Ascending aorta (tissue), 2 donors: ENCODE data around the gene CRIP2. TPM values are rescaled to one million over a fixed set of nuclear protein-coding genes. Genes with fewer than 3 reads are reported as not detected.

ENCODE experiments used
- DNase-seq, 2 donors: peaks; one replicate each; pipeline ENCODE4 v3.0.0-alpha.2; 2019; ENCODE audit warnings: low spot score in 2 of 2
- H3K27ac ChIP-seq, 2 donors: fragments of 200-600 bp; sonication (generic); one replicate each; pipeline ENCODE4 v1.5.1; 2016 to 2017; ENCODE audit warnings: mild to moderate bottlenecking in 1 of 2
- H3K27me3 ChIP-seq: fragments of 200-600 bp; sonication (generic); one replicate; pipeline ENCODE4 v1.5.1; 2017
- H3K36me3 ChIP-seq, 2 donors: fragments of 200-600 bp; sonication (generic); one replicate each; pipeline ENCODE4 v1.5.1; 2016
- H3K4me1 ChIP-seq, 2 donors: fragments of 200-600 bp; sonication (generic); one replicate each; pipeline ENCODE4 v1.5.1; 2016 to 2017; ENCODE audit warnings: mild to moderate bottlenecking in 1 of 2
- H3K4me3 ChIP-seq, 2 donors: fragments of 200-600 bp; sonication (generic); one replicate each; pipeline ENCODE4 v1.5.1; 2016 to 2017; ENCODE audit warnings: mild to moderate bottlenecking in 1 of 2
- H3K9me3 ChIP-seq, 2 donors: fragments of 200-600 bp; sonication (generic); one replicate each; pipeline ENCODE4 v1.5.1; 2016
- intact Hi-C: fragments of 100-400 bp; cut with DNase I; formaldehyde crosslinking; loops from one replicate; pipeline ENCODE4 v1.15.1; 2023
- total RNA-seq: library from RNA; depleted of rRNA; stranded (reverse); fragments of >200 nt; gene quantifications from one replicate; pipeline ENCODE4 v1.1.0, GENCODE V29; 2016
- TF ChIP-seq, protein P1 (sequence below), 3 experiments: fragments of 200-600 bp in 2 of 3; fragments of 450-650 bp in 1 of 3; sonication (generic) in 2 of 3; IDR thresholded peaks; one replicate each; pipeline ENCODE4 v1.5.1; 2016 to 2019; ENCODE audit warnings: antibody characterized with exemption in 3 of 3, mild to moderate bottlenecking in 1 of 3, moderate library complexity in 1 of 3

The CRIP2 gene
- total RNA-seq, 1 donor from 2014 or later, result 665 TPM

DNA sequence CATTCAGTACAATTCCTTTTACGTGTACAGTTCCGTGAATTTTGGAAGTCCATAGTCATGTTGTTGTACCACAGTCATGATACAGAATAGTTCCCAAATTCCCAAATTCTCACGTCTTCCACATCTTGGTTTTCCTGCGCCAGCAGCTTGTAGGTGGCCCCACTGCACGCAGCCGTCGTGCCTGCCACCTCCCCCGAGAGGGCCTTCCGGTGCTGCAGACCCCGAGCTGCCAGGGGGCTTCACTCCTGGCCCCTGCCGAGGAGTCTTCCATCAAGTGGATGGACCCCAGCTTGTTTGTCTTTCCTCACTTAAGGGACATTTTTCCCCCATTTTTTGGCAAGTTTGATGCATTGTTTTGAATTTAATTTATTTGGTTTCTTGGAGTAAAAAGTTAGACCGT, 38.2 kb upstream of the CRIP2 start:
- intact Hi-C loops, result no loop called here
- Histone ChIP-seq H3K4me3 (no peak overlapping the region), H3K36me3 (peaks cover 0 to 12% of the 10 kb centered on the region in 2 donors), H3K27me3 (no peaks in the 10 kb centered on the region), H3K4me1 (peaks cover 0 to 2% of the 10 kb centered on the region in 2 donors), H3K9me3 (no peaks in the 10 kb centered on the region), H3K27ac (no peak overlapping the region)
- TF ChIP-seq, protein P1, sequence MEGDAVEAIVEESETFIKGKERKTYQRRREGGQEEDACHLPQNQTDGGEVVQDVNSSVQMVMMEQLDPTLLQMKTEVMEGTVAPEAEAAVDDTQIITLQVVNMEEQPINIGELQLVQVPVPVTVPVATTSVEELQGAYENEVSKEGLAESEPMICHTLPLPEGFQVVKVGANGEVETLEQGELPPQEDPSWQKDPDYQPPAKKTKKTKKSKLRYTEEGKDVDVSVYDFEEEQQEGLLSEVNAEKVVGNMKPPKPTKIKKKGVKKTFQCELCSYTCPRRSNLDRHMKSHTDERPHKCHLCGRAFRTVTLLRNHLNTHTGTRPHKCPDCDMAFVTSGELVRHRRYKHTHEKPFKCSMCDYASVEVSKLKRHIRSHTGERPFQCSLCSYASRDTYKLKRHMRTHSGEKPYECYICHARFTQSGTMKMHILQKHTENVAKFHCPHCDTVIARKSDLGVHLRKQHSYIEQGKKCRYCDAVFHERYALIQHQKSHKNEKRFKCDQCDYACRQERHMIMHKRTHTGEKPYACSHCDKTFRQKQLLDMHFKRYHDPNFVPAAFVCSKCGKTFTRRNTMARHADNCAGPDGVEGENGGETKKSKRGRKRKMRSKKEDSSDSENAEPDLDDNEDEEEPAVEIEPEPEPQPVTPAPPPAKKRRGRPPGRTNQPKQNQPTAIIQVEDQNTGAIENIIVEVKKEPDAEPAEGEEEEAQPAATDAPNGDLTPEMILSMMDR (IDR thresholded peaks at IDR 0.05), result no peak
- no peak for DNase-seq

DNA sequence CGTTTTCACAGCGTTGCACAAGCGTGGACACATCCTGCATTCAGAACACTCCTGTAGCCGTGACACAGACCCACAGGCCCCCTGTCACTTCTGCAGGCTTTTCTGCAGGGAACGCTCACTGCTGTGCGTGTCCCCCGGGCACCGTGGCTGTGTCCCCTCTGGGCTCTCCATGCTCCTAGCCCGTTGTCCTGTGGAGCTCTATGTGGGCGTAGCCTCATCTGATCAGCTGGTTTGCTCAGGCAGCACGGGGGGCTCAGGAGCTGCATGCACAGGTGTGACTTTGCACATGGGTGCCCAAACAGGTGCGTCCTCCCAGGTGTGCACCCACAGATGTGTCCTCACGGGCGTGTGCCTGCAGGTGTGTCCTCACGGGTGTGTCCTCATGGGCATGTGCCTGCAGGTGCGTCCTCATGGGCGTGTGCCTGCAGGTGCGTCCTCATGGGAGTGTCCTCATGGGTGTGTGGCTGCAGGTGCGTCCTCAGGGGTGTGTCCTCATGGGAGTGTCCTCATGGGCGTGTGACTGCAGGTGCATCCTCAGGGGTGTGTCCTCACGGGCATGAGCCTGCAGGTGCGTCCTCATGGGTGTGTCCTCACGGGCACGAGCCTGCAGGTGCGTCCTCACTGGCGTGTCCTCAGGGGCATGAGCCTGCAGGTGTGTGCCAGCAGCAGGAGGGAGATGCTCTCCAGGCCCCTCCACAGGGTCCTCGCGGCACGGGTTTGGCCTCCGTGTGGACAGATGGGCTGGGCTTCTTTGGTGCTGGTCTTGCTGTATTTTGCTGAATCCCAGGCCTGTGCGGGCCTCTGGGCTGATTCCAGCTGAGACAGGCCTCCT, 37.5 kb upstream of the CRIP2 start:
- TF ChIP-seq, protein P1 (IDR thresholded peaks at IDR 0.05), result no peak
- intact Hi-C loops, result no loop called here
- no peak overlapping the region for H3K4me3 ChIP-seq
- peaks cover 0 to 12% of the 10 kb centered on the region in 2 donors for H3K36me3 ChIP-seq
- H3K27ac ChIP-seq, result no peak overlapping the region
- H3K9me3 ChIP-seq, result no peaks in the 10 kb centered on the region
- H3K4me1 ChIP-seq, result peaks cover 0 to 2% of the 10 kb centered on the region in 2 donors
- no peak for DNase-seq
- no peaks in the 10 kb centered on the region for H3K27me3 ChIP-seq

DNA sequence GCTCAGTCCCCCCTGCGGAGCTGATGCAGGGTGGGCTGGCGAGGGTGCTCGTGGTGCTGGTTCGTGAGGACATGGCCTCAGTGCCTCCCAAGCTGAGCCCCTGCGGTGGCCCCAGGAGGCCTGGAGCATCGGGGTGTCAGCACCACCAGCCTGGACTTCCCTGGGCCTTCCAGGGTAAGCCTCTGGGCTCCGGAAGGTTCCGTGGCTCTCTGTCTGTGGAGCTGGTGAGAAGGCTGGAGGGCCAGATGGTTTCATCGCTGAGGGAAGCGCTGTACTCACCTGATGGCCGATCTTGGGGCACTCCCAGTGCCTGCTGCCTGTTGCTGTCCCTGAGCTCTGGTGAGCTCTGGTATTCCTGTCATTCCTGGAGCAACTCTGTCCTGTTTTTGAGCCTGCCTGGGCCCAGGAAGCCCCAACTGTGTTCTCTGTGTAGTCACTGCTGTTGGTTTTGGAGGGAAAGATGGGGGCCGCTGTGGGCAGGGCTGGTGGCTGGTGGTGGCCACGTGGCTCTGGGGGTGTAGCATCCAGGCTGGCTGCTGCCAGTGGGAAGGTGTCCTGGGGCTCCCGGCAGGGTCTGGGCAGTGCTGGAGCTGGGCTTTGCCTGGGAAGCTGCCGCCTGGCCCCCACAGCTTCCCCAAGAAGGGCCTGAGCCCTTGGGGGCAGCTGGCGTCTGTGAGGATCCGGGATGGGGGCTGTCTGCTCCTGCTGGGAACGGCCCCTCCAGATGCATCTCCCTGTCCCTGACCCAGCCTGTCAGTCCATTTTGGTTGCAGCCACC, 36.7 kb upstream of the CRIP2 start:
- no peak for DNase-seq
- Histone ChIP-seq H3K4me1 (peaks cover 0 to 2% of the 10 kb centered on the region in 2 donors), H3K27me3 (no peaks in the 10 kb centered on the region), H3K9me3 (no peaks in the 10 kb centered on the region), H3K27ac (no peak overlapping the region), H3K4me3 (no peak overlapping the region), H3K36me3 (peaks cover 4 to 18% of the 10 kb centered on the region in 2 donors)
- intact Hi-C loops, result no loop called here
- TF ChIP-seq, protein P1 (IDR thresholded peaks at IDR 0.05), result no peak

DNA sequence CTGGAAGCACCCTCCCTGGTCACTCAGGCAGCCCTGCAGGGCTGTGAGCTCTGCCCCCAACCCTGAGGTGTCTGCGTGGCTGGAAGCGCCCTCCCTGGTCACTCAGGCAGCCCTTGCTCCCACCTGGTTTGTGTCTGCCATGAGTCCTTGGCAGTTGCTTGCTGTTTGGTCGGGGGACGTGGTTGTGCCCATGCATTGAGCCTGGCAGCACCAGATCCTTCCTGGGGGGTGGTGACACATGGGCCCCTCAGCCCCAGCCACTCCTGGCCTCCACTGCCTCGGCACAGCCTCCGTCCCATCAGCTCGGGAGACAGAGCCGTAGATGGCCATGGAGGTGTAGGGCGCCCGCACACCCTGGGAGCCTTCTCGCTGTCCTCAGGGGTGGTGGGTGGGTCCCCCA, 35.4 kb upstream of the CRIP2 start:
- TF ChIP-seq, protein P1 (IDR thresholded peaks at IDR 0.05), result no peak
- Histone ChIP-seq H3K27ac (no peak overlapping the region), H3K4me3 (no peak overlapping the region), H3K36me3 (peaks cover 4 to 19% of the 10 kb centered on the region in 2 donors), H3K4me1 (peaks cover 0 to 2% of the 10 kb centered on the region in 2 donors), H3K27me3 (no peaks in the 10 kb centered on the region), H3K9me3 (no peaks in the 10 kb centered on the region)
- intact Hi-C loops, result no loop called here
- DNase-seq, result no peak

- H3K27me3 ChIP-seq, result no peaks in the 10 kb centered on the region
- no peaks in the 10 kb centered on the region for H3K9me3 ChIP-seq
- peaks cover 0 to 2% of the 10 kb centered on the region in 2 donors for H3K4me1 ChIP-seq
- TF ChIP-seq, protein P1 (IDR thresholded peaks at IDR 0.05), result no peak
- peaks cover 4 to 19% of the 10 kb centered on the region in 2 donors for H3K36me3 ChIP-seq
- no peak overlapping the region for H3K4me3 ChIP-seq
- no peak overlapping the region for H3K27ac ChIP-seq
- intact Hi-C loops, result no loop called here
- no peak for DNase-seq
These were observed 34.7 kb upstream of the CRIP2 start for GRCh38 chr14:105439710-105440553.
